Psoas muscle (tissue), 8 donors: ENCODE measurements around the gene AGAP2. TPM values are rescaled to one million over a fixed set of nuclear protein-coding genes. Genes with fewer than 3 reads are reported as not detected.
"Not testable (repeated sequence)": the region's sequence is repeated elsewhere in the genome, so short reads cannot be mapped to it uniquely, and the experiment has no call there.

ENCODE experiments used
- ATAC-seq, 4 donors: fragments of 200-7000 bp; cut with Tn5 transposase; one replicate each; pipeline ENCODE4 v1.9.1; 2020; ENCODE audit warnings: moderate library complexity in 3 of 4, mild to moderate bottlenecking in 2 of 4
- DNase-seq, 2 donors: peaks; one replicate each; pipeline ENCODE4 v3.0.0-alpha.2; 2020
- H3K27ac ChIP-seq: fragments of 200-600 bp; one replicate; pipeline ENCODE4 v1.8.0; 2022
- H3K27me3 ChIP-seq, 3 donors: fragments of 200-600 bp in 1 of 3; one replicate each; pipeline versions ENCODE4 v1.6.1 to v1.8.0; 2013 to 2022; ENCODE audit warnings: low read length in 2 of 3, mild to moderate bottlenecking in 2 of 3, moderate library complexity in 1 of 3; ENCODE audit not compliant: insufficient read depth in 3 of 3
- H3K36me3 ChIP-seq, 2 donors: fragments of 200-600 bp in 1 of 2; one replicate each; pipeline versions ENCODE4 v1.6.1 to v1.8.0; 2013 to 2022; ENCODE audit warnings: low read depth in 1 of 2, mild to moderate bottlenecking in 1 of 2, moderate library complexity in 1 of 2; ENCODE audit not compliant: insufficient read depth in 1 of 2
- H3K4me1 ChIP-seq: fragments of 200-600 bp; one replicate; pipeline ENCODE4 v1.8.0; 2022
- H3K4me3 ChIP-seq: fragments of 200-600 bp; one replicate; pipeline ENCODE4 v1.8.0; 2022; ENCODE audit warnings: mild to moderate bottlenecking
- H3K9me3 ChIP-seq: fragments of 200-600 bp; one replicate; pipeline ENCODE4 v1.8.0; 2022
- CTCF ChIP-seq: fragments of 200-600 bp; IDR thresholded peaks from one replicate; pipeline ENCODE4 v1.8.0; 2022; ENCODE audit warnings: antibody characterized with exemption
- WGBS, 3 donors: extraction: QIAGEN DNeasy Blood & Tissue Kit; methylation state at CpG; one replicate each; pipeline versions ENCODE4 v1.1.6 to v1.1.7; 2013; 5-methylcytosine and 5-hydroxymethylcytosine counted together
- intact Hi-C, 2 donors: fragments of 100-400 bp; cut with DNase I; formaldehyde crosslinking; loops; one replicate each; pipeline versions ENCODE4 v1.11.0 to v1.14.2; 2022
- polyA plus RNA-seq, 3 donors: library from polyadenylated mRNA; stranded (reverse); fragments of 200-250 nt; gene quantifications; one replicate each; pipeline ENCODE4 v1.2.3, GENCODE V29; 2013
- total RNA-seq, 4 donors: library from RNA; stranded (reverse); fragmentation: NEBNext Ultra II Directional in 2 of 4; extraction: Animal tissue kit (Norgen Biotek cat#: 25700) in 2 of 4; gene quantifications; one replicate each; pipeline versions ENCODE4 v1.2.1 to v1.2.4, GENCODE V29; 2021 to 2023
- donor health status: healthy with polysubstance abuse.
- donor health status: DM: no; HTN: no; CAD: no; lungs with moderate emphysema.
- donor health status: Bipolar disorder and iron deficiency.
- donor health status: healthy.
- donor health status: DM: yes; HTN: yes; CAD: no.
- donor health status: DM: no; HTN: no; CAD: no.
- donor health status: DM: no; HTN: no; CAD: no.
- donor health status: DM: yes; HTN: yes; CAD: no.

AGAP2 gene
- total and polyA plus RNA-seq, 7 donors: 2.5 to 9.6 (median 3.9) TPM

- Histone ChIP-seq H3K4me3 (no peak overlapping the region), H3K4me1 (peaks cover 6% of the 10 kb centered on the region), H3K36me3 (peaks cover 0 to 26% of the 10 kb centered on the region in 2 donors), H3K27ac (no peak overlapping the region), H3K27me3 (peaks cover 0 to 39% (median 15%) of the 10 kb centered on the region in 3 donors), H3K9me3 (no peaks in the 10 kb centered on the region)
- no peak for TF ChIP-seq CTCF
- 74 to 80% (median 79%) methylated on average over 12 of the region's 12 CpGs for WGBS, 3 donors
- no peak for ATAC-seq
- intact Hi-C loops: no loop called here
- DNase-seq: no peak
These were observed 14.3 kb downstream of the AGAP2 start for GRCh38 chr12:57724003-57724935.

- intact Hi-C loops: no loop called here
These were observed 14.9 kb downstream of the AGAP2 start for GRCh38 chr12:57723630-57723962.

GRCh38 chr12:57722716-57723629, 15.6 kb downstream of the AGAP2 start:
- H3K4me3 ChIP-seq: no peak overlapping the region
- ATAC-seq (no peak), DNase-seq (no peak)
- 48 to 51% (median 49%) methylated on average over 11 of the region's 11 CpGs for WGBS, 3 donors
- H3K27me3 ChIP-seq: peaks cover 0 to 33% (median 15%) of the 10 kb centered on the region in 3 donors
- H3K36me3 ChIP-seq: peaks cover 0 to 39% of the 10 kb centered on the region in 2 donors
- peaks cover 6% of the 10 kb centered on the region for H3K4me1 ChIP-seq
- TF ChIP-seq CTCF: no peak
- H3K27ac ChIP-seq: no peak overlapping the region
- H3K9me3 ChIP-seq: no peaks in the 10 kb centered on the region
- intact Hi-C loops: no loop called here

More at GRCh38 chr12:57723630-57723962, 14.9 kb downstream of the AGAP2 start:
- Histone ChIP-seq H3K27ac (no peak overlapping the region), H3K9me3 (no peaks in the 10 kb centered on the region), H3K36me3 (peaks cover 0 to 32% of the 10 kb centered on the region in 2 donors), H3K4me3 (no peak overlapping the region), H3K27me3 (peaks cover 0 to 39% (median 15%) of the 10 kb centered on the region in 3 donors), H3K4me1 (peaks cover 6% of the 10 kb centered on the region)
- no peak for DNase-seq
- no peak for ATAC-seq
- WGBS, 3 donors: 45 to 55% (median 53%) methylated on average over 2 of the region's 2 CpGs
- no peak for TF ChIP-seq CTCF

GRCh38 chr12:57721846-57722608, 16.5 kb downstream of the AGAP2 start:
- Histone ChIP-seq H3K36me3 (peaks cover 0 to 48% of the 10 kb centered on the region in 2 donors), H3K27me3 (peaks cover 0 to 23% (median 14%) of the 10 kb centered on the region in 3 donors)
- H3K4me3 ChIP-seq, DNase-seq, intact Hi-C loops, H3K27ac ChIP-seq, ATAC-seq, H3K9me3 ChIP-seq, H3K4me1 ChIP-seq: not testable (repeated sequence)
- WGBS, 3 donors: 87 to 94% (median 91%) methylated on average over 16 of the region's 16 CpGs
